Caco-2 (cell line): ENCODE measurements around the gene DTX1. TPM values are rescaled to one million over a fixed set of nuclear protein-coding genes. Genes with fewer than 3 reads are reported as not detected.

Experiments used
- BruUV-seq: library from RNA; stranded (reverse); fragments of 400-500 nt; replicated peaks from 2 replicates; lab custom pipeline; 2021; lab: Mats Ljungman, UMichigan
- CTCF ChIA-PET: fragments of 300-600 bp; sonication (Branson Sonifier 250); formaldehyde crosslinking; loops from one replicate; lab custom pipeline; 2022; ENCODE audit warnings: antibody characterized with exemption; lab: Charles Lee
- POLR2A ChIA-PET: fragments of 300-600 bp; sonication (Branson Sonifier 250); formaldehyde crosslinking; loops from one replicate; lab custom pipeline; 2022; ENCODE audit warnings: antibody characterized with exemption; lab: Charles Lee
- DNase-seq, 2 experiments: peaks; one replicate each; pipeline versions ENCODE4 v3.0.0 to v3.0.0-alpha.2; 2020 to 2022
- H3K27me3 ChIP-seq: replicated peaks from 2 replicates; pipeline ENCODE4 v1.6.0; 2011; ENCODE audit warnings: low read length; ENCODE audit not compliant: control insufficient read depth, insufficient read depth
- H3K36me3 ChIP-seq: 2 replicates; pipeline ENCODE4 v1.5.1; 2011; ENCODE audit warnings: low read length; ENCODE audit not compliant: control insufficient read depth, insufficient read depth
- H3K4me1 ChIP-seq: fragments of 250-450 bp; sonication (Bioruptor Pico); 2 replicates; pipeline ENCODE4 v1.5.1; 2020; ENCODE audit warnings: mild to moderate bottlenecking
- H3K4me3 ChIP-seq: 2 replicates; pipeline ENCODE4 v1.5.1; 2011; ENCODE audit warnings: low read depth, mild to moderate bottlenecking, control low read depth, low read length
- H3K9me3 ChIP-seq: fragments of 250-450 bp; sonication (Bioruptor Pico); 2 replicates; pipeline ENCODE4 v1.5.1; 2020; ENCODE audit warnings: mild to moderate bottlenecking, moderate library complexity
- H3K27ac Mint-ChIP-seq: one replicate; pipeline ENCODE4 v1.8.0; 2022; ENCODE audit warnings: mixed read lengths; ENCODE audit not compliant: unreplicated experiment
- H3K27me3 Mint-ChIP-seq: one replicate; pipeline ENCODE4 v1.8.0; 2022; ENCODE audit warnings: mixed read lengths; ENCODE audit not compliant: insufficient read depth, unreplicated experiment
- H3K36me3 Mint-ChIP-seq: one replicate; pipeline ENCODE4 v1.8.0; 2022; ENCODE audit warnings: mild to moderate bottlenecking, mixed read lengths; ENCODE audit not compliant: insufficient read depth, unreplicated experiment
- H3K4me1 Mint-ChIP-seq: one replicate; pipeline ENCODE4 v1.8.0; 2022; ENCODE audit warnings: low read depth, mixed read lengths; ENCODE audit not compliant: unreplicated experiment
- H3K4me3 Mint-ChIP-seq: one replicate; pipeline ENCODE4 v1.8.0; 2022; ENCODE audit warnings: mild to moderate bottlenecking, moderate library complexity, mixed read lengths; ENCODE audit not compliant: unreplicated experiment
- H3K9me3 Mint-ChIP-seq: one replicate; pipeline ENCODE4 v1.8.0; 2022; ENCODE audit warnings: mixed read lengths; ENCODE audit not compliant: unreplicated experiment
- intact Hi-C: fragments of 100-400 bp; cut with micrococcal nuclease; formaldehyde crosslinking; loops from one replicate; pipeline ENCODE4 v1.10.0; 2022; ENCODE audit not compliant: unreplicated experiment
- total RNA-seq: library from RNA; stranded (reverse); gene quantifications from 2 replicates; pipeline ENCODE4 v1.2.3, GENCODE V29; 2022
- TF ChIP-seq, protein P1 (sequence below), 2 experiments: fragments of 200-600 bp in 1 of 2; IDR thresholded peaks; 1 replicate in 1 of 2; 2 replicates in 1 of 2; pipeline versions ENCODE4 v1.5.1 to v1.8.0; 2011 to 2022; ENCODE audit warnings: antibody characterized with exemption in 1 of 2, control low read depth in 1 of 2, inconsistent platforms in 1 of 2, low read depth in 1 of 2, low read length in 1 of 2, mild to moderate bottlenecking in 1 of 2, moderate library complexity in 1 of 2; ENCODE audit not compliant: insufficient read depth in 1 of 2, severe bottlenecking in 1 of 2, unreplicated experiment in 1 of 2

The DTX1 gene
- total RNA-seq, 1 experiment from 2014 or later = not detected

DNA sequence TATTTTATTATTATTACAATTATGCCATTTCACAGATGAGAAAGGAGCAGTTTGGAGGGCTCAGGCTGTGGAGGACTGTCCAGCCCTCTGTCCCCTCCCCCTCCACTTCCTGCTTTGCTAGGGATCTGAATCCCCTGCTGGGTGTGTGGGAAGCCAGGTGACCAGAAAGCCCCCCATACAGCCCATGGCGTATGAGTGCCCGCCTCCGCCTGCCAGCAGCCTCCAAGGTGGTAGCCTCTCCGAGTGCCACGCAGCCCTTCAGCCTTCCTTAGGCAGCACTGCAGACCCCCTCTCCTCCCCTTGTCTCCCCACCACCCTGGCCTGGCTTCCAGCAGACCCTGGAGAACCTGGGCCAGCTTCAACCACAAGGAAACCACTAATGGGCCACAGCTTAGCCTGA lies 12.6 kb downstream of the DTX1 start:
- intact Hi-C loops = no loop called here
- Mint-ChIP-seq H3K4me3 (no peak overlapping the region), H3K27me3 (peaks cover 6% of the 10 kb centered on the region), H3K9me3 (no peaks in the 10 kb centered on the region), H3K36me3 (no peaks in the 10 kb centered on the region), H3K27ac (no peak overlapping the region), H3K4me1 (peaks cover 6% of the 10 kb centered on the region)
- no TSS peak for BruUV-seq
- no peaks in the 10 kb centered on the region for H3K9me3 ChIP-seq
- H3K36me3 ChIP-seq = no peaks in the 10 kb centered on the region
- H3K4me1 ChIP-seq = no peaks in the 10 kb centered on the region
- H3K27me3 ChIP-seq = no peaks in the 10 kb centered on the region
- POLR2A ChIA-PET = no interaction called here
- no peak overlapping the region for H3K4me3 ChIP-seq
- TF ChIP-seq, protein P1, sequence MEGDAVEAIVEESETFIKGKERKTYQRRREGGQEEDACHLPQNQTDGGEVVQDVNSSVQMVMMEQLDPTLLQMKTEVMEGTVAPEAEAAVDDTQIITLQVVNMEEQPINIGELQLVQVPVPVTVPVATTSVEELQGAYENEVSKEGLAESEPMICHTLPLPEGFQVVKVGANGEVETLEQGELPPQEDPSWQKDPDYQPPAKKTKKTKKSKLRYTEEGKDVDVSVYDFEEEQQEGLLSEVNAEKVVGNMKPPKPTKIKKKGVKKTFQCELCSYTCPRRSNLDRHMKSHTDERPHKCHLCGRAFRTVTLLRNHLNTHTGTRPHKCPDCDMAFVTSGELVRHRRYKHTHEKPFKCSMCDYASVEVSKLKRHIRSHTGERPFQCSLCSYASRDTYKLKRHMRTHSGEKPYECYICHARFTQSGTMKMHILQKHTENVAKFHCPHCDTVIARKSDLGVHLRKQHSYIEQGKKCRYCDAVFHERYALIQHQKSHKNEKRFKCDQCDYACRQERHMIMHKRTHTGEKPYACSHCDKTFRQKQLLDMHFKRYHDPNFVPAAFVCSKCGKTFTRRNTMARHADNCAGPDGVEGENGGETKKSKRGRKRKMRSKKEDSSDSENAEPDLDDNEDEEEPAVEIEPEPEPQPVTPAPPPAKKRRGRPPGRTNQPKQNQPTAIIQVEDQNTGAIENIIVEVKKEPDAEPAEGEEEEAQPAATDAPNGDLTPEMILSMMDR (IDR thresholded peaks at IDR 0.05; ENCODE audit: insufficient read depth in 1 of 2, low read depth in 1 of 2, low read length in 1 of 2, severe bottlenecking in 1 of 2, unreplicated experiment in 1 of 2) = no peak
- CTCF ChIA-PET = no interaction called here
- no peak for DNase-seq

DNA sequence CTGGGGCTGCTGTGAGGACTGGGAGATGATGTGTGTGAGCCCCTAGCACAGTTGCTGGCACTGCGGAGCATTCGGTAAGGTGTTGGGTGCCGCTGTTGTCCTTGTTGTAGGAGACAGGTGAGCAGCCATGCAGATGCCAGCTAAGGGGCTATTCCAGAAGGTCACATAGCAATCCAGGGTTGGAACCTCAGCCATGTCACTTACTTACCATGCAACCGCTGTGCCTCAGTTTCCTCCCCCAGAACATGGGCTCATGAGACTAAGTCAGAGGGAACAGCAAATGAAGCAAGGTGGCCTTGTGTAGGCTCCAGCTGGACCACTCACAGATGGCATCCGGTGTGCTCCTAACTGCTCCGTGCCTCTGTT lies 13.2 kb downstream of the DTX1 start:
- BruUV-seq = no TSS peak
- Histone ChIP-seq H3K9me3 (no peaks in the 10 kb centered on the region), H3K4me1 (no peaks in the 10 kb centered on the region), H3K4me3 (no peak overlapping the region), H3K36me3 (no peaks in the 10 kb centered on the region), H3K27me3 (no peaks in the 10 kb centered on the region)
- DNase-seq = no peak
- ChIA-PET POLR2A (no interaction called here), CTCF (no interaction called here)
- TF ChIP-seq, protein P1 (IDR thresholded peaks at IDR 0.05; ENCODE audit: insufficient read depth in 1 of 2, low read depth in 1 of 2, low read length in 1 of 2, severe bottlenecking in 1 of 2, unreplicated experiment in 1 of 2) = no peak
- Mint-ChIP-seq H3K4me1 (peaks cover 6% of the 10 kb centered on the region), H3K27ac (no peak overlapping the region), H3K27me3 (peaks cover 9% of the 10 kb centered on the region), H3K9me3 (no peaks in the 10 kb centered on the region), H3K36me3 (no peaks in the 10 kb centered on the region), H3K4me3 (no peak overlapping the region)
- intact Hi-C loops = no loop called here

DNA sequence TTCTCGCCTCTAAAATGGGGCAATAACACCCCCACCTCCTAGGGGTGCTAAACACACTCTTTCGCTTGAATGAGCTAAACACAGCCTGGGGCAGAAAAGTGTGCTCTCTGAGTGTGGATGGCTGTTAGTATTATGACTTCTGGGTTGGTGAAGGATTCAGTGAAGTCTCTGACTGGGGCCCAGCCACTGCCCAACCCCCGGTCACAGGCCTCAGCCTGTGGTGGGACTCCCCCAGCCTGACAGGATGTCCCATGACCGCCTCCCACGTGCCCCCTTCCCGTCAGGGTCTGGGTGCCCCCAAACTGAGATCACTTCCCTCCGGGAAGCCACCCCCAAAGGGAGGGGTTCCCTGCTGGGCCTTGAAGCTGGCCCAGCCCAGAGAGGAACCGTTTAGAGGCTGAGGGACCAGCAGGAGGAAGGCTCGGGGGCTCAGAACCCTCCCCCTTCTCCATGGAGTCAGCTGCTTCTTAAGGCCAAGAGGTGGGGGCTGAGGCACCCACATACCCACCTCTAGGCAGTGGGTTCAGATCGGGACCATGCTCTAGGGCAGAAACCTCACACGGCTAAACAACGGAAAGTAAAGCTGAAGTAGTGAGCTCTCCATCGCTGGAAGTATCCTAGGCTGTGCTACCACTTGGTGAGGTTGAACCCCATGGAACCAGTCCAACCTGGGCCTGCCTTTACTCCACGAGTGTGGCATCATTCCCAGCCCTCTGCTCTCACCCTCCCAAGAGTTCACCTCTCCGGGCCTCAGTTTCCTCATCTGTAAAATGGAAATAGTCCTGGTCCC lies 13.8 kb downstream of the DTX1 start:
- H3K9me3 Mint-ChIP-seq = no peaks in the 10 kb centered on the region
- ChIA-PET CTCF (no interaction called here), POLR2A (no interaction called here)
- TF ChIP-seq, protein P1 (IDR thresholded peaks at IDR 0.05; ENCODE audit: insufficient read depth in 1 of 2, low read depth in 1 of 2, low read length in 1 of 2, severe bottlenecking in 1 of 2, unreplicated experiment in 1 of 2) = no peak
- no peak overlapping the region for H3K4me3 ChIP-seq
- peaks cover 6% of the 10 kb centered on the region for H3K4me1 Mint-ChIP-seq
- no peaks in the 10 kb centered on the region for H3K9me3 ChIP-seq
- H3K36me3 Mint-ChIP-seq = no peaks in the 10 kb centered on the region
- no TSS peak for BruUV-seq
- intact Hi-C loops = no loop called here
- H3K27ac Mint-ChIP-seq = no peak overlapping the region
- H3K4me3 Mint-ChIP-seq = no peak overlapping the region
- no peaks in the 10 kb centered on the region for H3K36me3 ChIP-seq
- no peak for DNase-seq
- no peaks in the 10 kb centered on the region for H3K27me3 ChIP-seq
- H3K27me3 Mint-ChIP-seq = peaks cover 9% of the 10 kb centered on the region
- H3K4me1 ChIP-seq = no peaks in the 10 kb centered on the region
